H9 (cell line): Measurements from ENCODE around the gene TXLNB. TPM values are rescaled to one million over a fixed set of nuclear protein-coding genes. Genes with fewer than 3 reads are reported as not detected.

ENCODE experiments used
- DNase-seq: peaks from one replicate; pipeline ENCODE4 v3.0.0-alpha.2; 2017
- H2AFZ ChIP-seq: one replicate; pipeline ENCODE4 v1.6.1; 2013; ENCODE audit warnings: mild to moderate bottlenecking, low read length, control low read depth, moderate library complexity
- H2AK5ac ChIP-seq: 2 replicates; pipeline ENCODE4 v1.6.1; 2013; ENCODE audit warnings: low read length, control low read depth, mixed read lengths; ENCODE audit not compliant: insufficient read length
- H2BK120ac ChIP-seq: one replicate; pipeline ENCODE4 v1.6.1; 2013; ENCODE audit warnings: low read depth, mild to moderate bottlenecking, low read length, control low read depth, inconsistent platforms; ENCODE audit not compliant: poor library complexity, severe bottlenecking
- H2BK12ac ChIP-seq: 2 replicates; pipeline ENCODE4 v1.6.1; 2013; ENCODE audit warnings: low read length, control low read depth, mixed read lengths, low read depth; ENCODE audit not compliant: insufficient read length
- H2BK15ac ChIP-seq: 2 replicates; pipeline ENCODE4 v1.6.1; 2013; ENCODE audit warnings: low read depth, low read length, control low read depth
- H2BK20ac ChIP-seq: one replicate; pipeline ENCODE4 v1.6.1; 2013; ENCODE audit warnings: low read depth, mild to moderate bottlenecking, low read length, control low read depth, inconsistent platforms; ENCODE audit not compliant: poor library complexity, severe bottlenecking
- H2BK5ac ChIP-seq: 2 replicates; pipeline ENCODE4 v1.6.1; 2013; ENCODE audit warnings: low read length, control low read depth, mixed read lengths; ENCODE audit not compliant: insufficient read length
- H3K14ac ChIP-seq: 2 replicates; pipeline ENCODE4 v1.6.1; 2013; ENCODE audit warnings: low read length, control low read depth; ENCODE audit not compliant: insufficient read depth
- H3K18ac ChIP-seq: 2 replicates; pipeline ENCODE4 v1.6.1; 2013; ENCODE audit warnings: low read depth, mild to moderate bottlenecking, mixed read lengths, low read length, control low read depth; ENCODE audit not compliant: insufficient read length
- H3K23ac ChIP-seq: 2 replicates; pipeline ENCODE4 v1.6.1; 2013; ENCODE audit warnings: low read length, control low read depth, mixed read lengths, low read depth; ENCODE audit not compliant: insufficient read length
- H3K23me2 ChIP-seq: 2 replicates; pipeline ENCODE4 v1.6.1; 2013; ENCODE audit warnings: low read depth, mild to moderate bottlenecking, mixed read lengths, low read length, control low read depth; ENCODE audit not compliant: insufficient read length, poor library complexity, severe bottlenecking
- H3K27ac ChIP-seq: 2 replicates; pipeline ENCODE4 v1.5.1; 2013; ENCODE audit warnings: low read length, control low read depth, mixed read lengths, low read depth; ENCODE audit not compliant: insufficient read length
- H3K27me3 ChIP-seq: 2 replicates; pipeline ENCODE4 v1.6.1; 2013; ENCODE audit warnings: low read length, control low read depth, inconsistent platforms; ENCODE audit not compliant: insufficient read depth
- H3K4ac ChIP-seq: 2 replicates; pipeline ENCODE4 v1.6.1; 2013; ENCODE audit warnings: low read depth, mild to moderate bottlenecking, control low read depth, inconsistent platforms, low read length, moderate library complexity
- H3K4me1 ChIP-seq: 2 replicates; pipeline ENCODE4 v1.6.1; 2013; ENCODE audit warnings: low read length, control low read depth, inconsistent platforms; ENCODE audit not compliant: insufficient read depth
- H3K4me2 ChIP-seq: 2 replicates; pipeline ENCODE4 v1.6.1; 2013; ENCODE audit warnings: low read length, control low read depth, mixed read lengths; ENCODE audit not compliant: insufficient read length, insufficient read depth
- H3K56ac ChIP-seq: 2 replicates; pipeline ENCODE4 v1.6.1; 2013; ENCODE audit warnings: low read depth, mild to moderate bottlenecking, mixed read lengths, low read length, control low read depth; ENCODE audit not compliant: insufficient read length
- H3K79me1 ChIP-seq: 2 replicates; pipeline ENCODE4 v1.6.1; 2013; ENCODE audit warnings: low read depth, mild to moderate bottlenecking, moderate library complexity, low read length, control low read depth, inconsistent platforms; ENCODE audit not compliant: insufficient read depth, poor library complexity, severe bottlenecking
- H3K79me2 ChIP-seq: 2 replicates; pipeline ENCODE4 v1.6.1; 2013; ENCODE audit warnings: low read length, control low read depth, inconsistent platforms; ENCODE audit not compliant: insufficient read depth
- H3K9ac ChIP-seq: 2 replicates; pipeline ENCODE4 v1.6.1; 2013; ENCODE audit warnings: low read length, control low read depth, mixed read lengths; ENCODE audit not compliant: insufficient read length; ENCODE audit errors: extremely low read depth
- H3K9me3 ChIP-seq: one replicate; pipeline ENCODE4 v1.6.1; 2013; ENCODE audit warnings: low read depth, low read length, inconsistent platforms; ENCODE audit not compliant: control insufficient read depth
- H3T11ph ChIP-seq: one replicate; pipeline ENCODE4 v1.6.1; 2013; ENCODE audit warnings: mild to moderate bottlenecking, low read length, control low read depth, inconsistent platforms
- H4K20me1 ChIP-seq: one replicate; pipeline ENCODE4 v1.6.1; 2013; ENCODE audit not compliant: control insufficient read depth, insufficient read length, insufficient read depth
- H4K5ac ChIP-seq: 2 replicates; pipeline ENCODE4 v1.6.1; 2013; ENCODE audit warnings: low read depth, mild to moderate bottlenecking, mixed read lengths, low read length, control low read depth; ENCODE audit not compliant: insufficient read length
- H4K8ac ChIP-seq: replicated peaks from 2 replicates; pipeline ENCODE4 v1.6.1; 2013; ENCODE audit warnings: low read length, control low read depth, mixed read lengths, low read depth; ENCODE audit not compliant: insufficient read length
- H4K91ac ChIP-seq: 2 replicates; pipeline ENCODE4 v1.6.1; 2013; ENCODE audit warnings: low read depth, mild to moderate bottlenecking, moderate library complexity, mixed read lengths, low read length, control low read depth; ENCODE audit not compliant: insufficient read length
- H3K27ac Mint-ChIP-seq, 3 experiments: 2 replicates in 2 of 3; 3 replicates in 1 of 3; pipeline ENCODE4 v1.8.0; 2020 to 2021; ENCODE audit warnings: mixed read lengths in 3 of 3, mild to moderate bottlenecking in 1 of 3, moderate library complexity in 1 of 3
- H3K27me3 Mint-ChIP-seq: 2 replicates; pipeline ENCODE4 v1.8.0; 2021; ENCODE audit warnings: low read depth, mild to moderate bottlenecking, moderate library complexity, mixed read lengths
- H3K36me3 Mint-ChIP-seq, 3 experiments: 2 replicates in 2 of 3; 3 replicates in 1 of 3; pipeline ENCODE4 v1.8.0; 2020 to 2021; ENCODE audit warnings: low read depth in 3 of 3, mixed read lengths in 3 of 3; ENCODE audit not compliant: insufficient read depth in 1 of 3
- H3K4me1 Mint-ChIP-seq, 2 experiments: 2 replicates each; pipeline ENCODE4 v1.8.0; 2020; ENCODE audit warnings: mixed read lengths in 2 of 2
- H3K4me3 Mint-ChIP-seq, 2 experiments: 2 replicates in 1 of 2; 3 replicates in 1 of 2; pipeline ENCODE4 v1.8.0; 2020 to 2021; ENCODE audit warnings: mild to moderate bottlenecking in 2 of 2, mixed read lengths in 2 of 2, moderate library complexity in 1 of 2
- H3K9me3 Mint-ChIP-seq, 2 experiments: 2 replicates in 1 of 2; 3 replicates in 1 of 2; pipeline ENCODE4 v1.8.0; 2020; ENCODE audit warnings: mild to moderate bottlenecking in 2 of 2, mixed read lengths in 2 of 2, moderate library complexity in 1 of 2
- CTCF ChIP-seq: fragments of 200-600 bp; sonication (generic); conservative IDR thresholded peaks from 3 replicates; pipeline ENCODE4 v1.8.0; 2021; ENCODE audit warnings: antibody characterized with exemption, mild to moderate bottlenecking
- WGBS: extraction: QIAGEN DNeasy Blood & Tissue Kit; methylation state at CpG from one replicate; pipeline ENCODE4 v1.1.7; 2013; ENCODE audit warnings: missing lambda C conversion rate, low lambda C conversion rate, mixed read lengths; ENCODE audit not compliant: insufficient read length; ENCODE audit errors: extremely low coverage; 5-methylcytosine and 5-hydroxymethylcytosine counted together
- total RNA-seq: library from RNA; stranded (reverse); gene quantifications from 2 replicates; pipeline ENCODE4 v1.2.1, GENCODE V29; 2021

TXLNB gene
- total RNA-seq, 1 experiment from 2014 or later = 0.04 TPM

DNA sequence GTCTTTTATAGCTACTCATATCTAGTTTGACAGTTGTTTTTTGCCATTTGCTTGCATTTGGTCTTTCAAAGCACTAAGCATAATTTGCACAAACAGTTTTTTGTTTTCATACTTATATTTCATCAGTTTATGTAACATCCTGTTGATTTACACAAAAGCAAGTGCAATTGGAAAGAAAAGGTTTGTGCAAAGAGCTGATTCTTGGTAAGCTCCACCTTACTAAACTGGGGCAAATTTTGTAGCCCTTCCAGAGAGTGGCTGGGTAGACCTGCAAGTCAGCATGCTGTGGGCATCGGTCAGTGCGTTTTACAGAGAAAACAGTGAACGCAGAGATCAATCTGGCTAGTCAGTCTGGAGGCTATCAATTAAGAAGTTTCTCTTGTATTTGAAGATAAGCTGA lies 34.5 kb downstream of the TXLNB start:
- H3K27me3 Mint-ChIP-seq = no peaks in the 10 kb centered on the region

More for the DNA sequence above, 34.5 kb downstream of the TXLNB start:
- H3K27ac Mint-ChIP-seq = no peak overlapping the region
- WGBS = no CpG with 5 or more reads among the region's 3 CpGs
- Histone ChIP-seq H3K9ac (no peak overlapping the region), H3K4ac (no peak overlapping the region), H3K79me1 (no peaks in the 10 kb centered on the region), H4K20me1 (no peaks in the 10 kb centered on the region), H2AK5ac (no peak overlapping the region), H4K91ac (no peak overlapping the region), H2BK120ac (no peak overlapping the region), H3K27me3 (no peaks in the 10 kb centered on the region), H3K56ac (no peak overlapping the region), H3T11ph (no peak overlapping the region), H2BK20ac (no peak overlapping the region), H3K4me1 (no peaks in the 10 kb centered on the region; the same call in 1 of the 2 replicates), H3K18ac (no peak overlapping the region), H4K5ac (no peak overlapping the region), H3K9me3 (no peaks in the 10 kb centered on the region), H2BK5ac (no peak overlapping the region), H3K4me2 (no peak overlapping the region), H3K27ac (no peak overlapping the region), H2AFZ (no peak overlapping the region), H3K14ac (no peak overlapping the region), H2BK15ac (no peak overlapping the region), H3K23me2 (no peaks in the 10 kb centered on the region), H3K23ac (no peak overlapping the region), H3K79me2 (no peaks in the 10 kb centered on the region), H2BK12ac (no peak overlapping the region), H4K8ac (no peak overlapping the region)
- TF ChIP-seq CTCF = no peak
- no peak for DNase-seq
- no peak overlapping the region for H3K4me3 Mint-ChIP-seq
- H3K9me3 Mint-ChIP-seq = no peaks in the 10 kb centered on the region
- H3K4me1 Mint-ChIP-seq = no peaks in the 10 kb centered on the region
- H3K36me3 Mint-ChIP-seq = no peaks in the 10 kb centered on the region
